Measurements from ENCODE around the gene CDC42BPA.

CDC42BPA gene

DNA sequence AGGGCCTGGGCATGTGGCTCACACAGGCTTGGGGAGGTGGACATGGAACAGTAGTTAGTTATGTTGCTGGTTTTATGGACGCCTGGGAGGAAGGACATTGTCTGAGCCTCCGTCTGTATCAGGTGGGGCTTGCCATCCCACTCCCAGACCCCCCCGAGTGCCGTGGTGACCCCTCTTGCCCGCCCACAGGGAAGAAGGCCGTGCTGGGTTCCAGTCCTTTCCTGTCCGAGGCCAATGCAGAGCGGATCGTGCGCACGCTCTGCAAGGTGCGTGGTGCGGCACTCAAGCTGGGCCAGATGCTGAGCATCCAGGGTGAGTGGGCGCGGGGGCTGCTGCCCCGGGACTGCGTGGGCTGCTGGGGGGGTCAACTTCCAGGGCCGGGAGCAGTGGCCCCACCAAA is 336.5 kb downstream of the CDC42BPA start:
- DNase-seq (ENCODE audit: low read depth in 1 of 2, low spot score in 1 of 2), result no peak

DNA sequence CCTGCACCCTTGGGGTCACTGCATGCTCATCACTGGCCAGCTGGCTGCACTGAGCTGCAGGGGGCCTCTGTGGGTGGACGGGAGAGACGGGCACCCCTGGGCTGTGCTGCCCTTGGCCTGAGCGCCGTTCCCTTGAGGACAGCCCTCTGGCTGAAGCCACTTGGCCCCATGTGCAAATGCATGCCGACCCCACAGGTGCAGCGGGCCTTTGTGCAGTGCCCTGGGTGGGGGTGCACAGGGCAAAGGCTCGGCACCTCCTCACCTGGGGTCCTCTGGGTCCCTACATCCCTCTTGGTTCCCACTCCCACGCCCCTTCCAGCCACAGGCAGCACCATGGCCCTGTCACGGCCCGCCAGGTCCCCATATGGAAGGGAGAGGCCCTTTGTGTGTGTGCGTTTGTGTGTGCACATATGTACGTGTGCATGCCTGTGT is 336.9 kb downstream of the CDC42BPA start:
- DNase-seq (ENCODE audit: low read depth in 1 of 2, low spot score in 1 of 2), result no peak

DNA sequence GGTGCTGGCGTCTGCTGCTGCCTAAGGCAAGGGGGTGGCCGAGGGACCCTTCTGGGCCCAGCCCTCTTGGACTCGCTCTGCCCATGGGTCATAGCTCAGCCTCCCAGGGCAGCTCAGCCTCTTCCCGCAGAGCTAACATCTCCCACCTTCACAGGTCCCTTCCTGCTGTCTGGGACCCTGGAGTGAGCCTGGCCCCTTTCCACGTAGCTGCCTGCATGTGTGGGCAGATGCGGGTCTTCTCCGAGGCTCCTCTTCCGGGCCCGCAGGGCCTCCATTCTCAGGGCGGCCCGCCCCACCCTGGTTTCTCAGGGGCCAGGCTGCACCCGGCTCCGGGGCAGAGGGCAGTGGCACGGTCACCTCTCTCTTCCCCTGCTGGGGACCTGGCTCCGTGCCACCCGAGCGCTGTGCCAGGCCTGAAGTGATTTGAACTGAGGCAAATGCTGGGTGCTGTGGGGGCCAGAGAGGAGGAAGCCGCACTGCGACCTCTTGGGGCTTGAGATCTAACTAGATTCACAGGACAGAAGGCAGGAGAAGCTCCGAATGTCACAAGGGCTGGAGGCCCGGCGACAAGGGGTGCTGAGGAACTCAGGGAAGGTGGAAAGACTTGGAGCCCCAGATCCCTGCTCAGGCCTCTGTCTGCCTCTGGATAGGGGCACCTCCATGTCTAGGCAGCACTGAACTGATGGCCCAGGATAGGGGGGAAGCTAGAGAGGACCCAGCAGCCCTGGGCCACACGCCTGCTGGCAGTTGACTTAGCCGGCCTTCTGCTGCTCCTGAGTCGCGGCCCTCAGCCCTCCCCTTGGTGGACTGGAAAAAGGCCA is 337.5 kb downstream of the CDC42BPA start:
- DNase-seq (ENCODE audit: low read depth in 1 of 2, low spot score in 1 of 2), result no peak

DNA sequence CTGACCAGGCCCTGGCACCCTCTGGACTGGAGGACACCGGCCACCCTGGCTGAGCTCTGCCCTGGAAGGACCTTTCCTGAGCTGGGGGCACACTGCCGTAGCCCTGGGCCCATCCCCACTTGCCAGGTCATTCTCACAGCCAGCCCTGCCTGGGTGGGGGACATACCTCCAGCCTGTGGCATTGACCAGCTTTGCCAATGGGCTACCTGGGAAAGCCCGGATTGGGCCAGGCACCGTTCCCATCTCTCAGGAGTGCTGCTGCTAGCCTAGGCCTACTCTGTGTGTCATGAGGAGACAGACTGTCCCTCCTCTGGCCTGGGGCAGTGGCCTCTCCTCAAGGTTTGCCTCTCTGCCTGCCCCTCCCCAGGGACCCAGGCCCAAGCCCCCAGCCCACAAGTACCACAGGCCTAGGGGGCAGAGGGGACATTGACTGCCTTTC is 338.2 kb downstream of the CDC42BPA start:
- DNase-seq (ENCODE audit: low read depth in 1 of 2, low spot score in 1 of 2), result no peak

DNA sequence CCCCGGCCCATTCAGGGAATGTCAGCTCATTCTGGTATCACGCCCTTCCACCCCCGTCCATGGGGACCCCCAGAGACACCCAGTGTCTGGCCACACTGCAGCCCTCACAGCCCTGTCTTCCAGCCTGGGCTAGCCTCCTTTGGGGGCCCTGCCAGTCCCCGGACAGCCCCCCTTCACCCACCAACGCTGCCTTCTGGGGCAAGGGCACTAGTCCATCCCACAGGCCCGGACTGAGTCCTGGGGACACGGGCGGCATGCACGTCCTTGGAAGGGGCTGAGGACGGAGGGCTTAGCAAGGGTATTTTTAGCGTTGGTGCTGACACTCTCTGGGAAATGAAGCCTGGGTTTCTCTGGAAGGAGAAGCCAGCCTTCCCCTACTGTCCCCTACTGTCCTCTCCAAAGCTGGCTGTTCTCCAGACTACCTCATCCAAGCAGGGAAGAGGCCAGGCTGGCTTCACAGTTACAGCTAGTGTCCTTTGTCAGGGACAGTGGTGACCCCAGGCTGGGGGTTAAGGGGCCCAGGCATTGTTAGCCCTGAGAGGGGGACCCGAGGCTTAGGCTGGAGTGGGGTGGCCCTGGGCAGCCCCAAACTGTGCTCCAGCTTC is 338.7 kb downstream of the CDC42BPA start:
- no peak for DNase-seq (ENCODE audit: low read depth in 1 of 2, low spot score in 1 of 2)

DNA sequence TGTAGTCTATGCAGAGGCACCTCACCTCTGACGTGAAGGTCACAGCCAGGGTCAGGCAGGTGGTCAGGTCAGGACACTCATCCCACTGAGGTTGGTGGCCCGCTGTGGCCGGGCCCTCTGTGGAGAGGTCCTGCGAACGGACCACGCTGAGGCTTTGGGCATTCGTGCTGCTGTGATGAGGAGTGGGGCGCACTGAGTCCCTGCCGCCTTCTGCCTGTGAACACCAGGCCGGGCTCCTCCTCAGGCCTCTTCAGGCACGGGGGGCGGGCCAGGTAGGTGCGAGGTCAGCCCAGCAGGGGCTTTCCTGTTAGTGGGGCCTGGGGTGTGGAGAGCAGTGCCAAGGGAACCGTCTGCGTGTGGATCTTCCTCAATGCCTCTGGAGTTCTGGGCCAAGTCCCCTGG is 339.2 kb downstream of the CDC42BPA start:
- no peak for DNase-seq (ENCODE audit: low read depth in 1 of 2, low spot score in 1 of 2)

DNA sequence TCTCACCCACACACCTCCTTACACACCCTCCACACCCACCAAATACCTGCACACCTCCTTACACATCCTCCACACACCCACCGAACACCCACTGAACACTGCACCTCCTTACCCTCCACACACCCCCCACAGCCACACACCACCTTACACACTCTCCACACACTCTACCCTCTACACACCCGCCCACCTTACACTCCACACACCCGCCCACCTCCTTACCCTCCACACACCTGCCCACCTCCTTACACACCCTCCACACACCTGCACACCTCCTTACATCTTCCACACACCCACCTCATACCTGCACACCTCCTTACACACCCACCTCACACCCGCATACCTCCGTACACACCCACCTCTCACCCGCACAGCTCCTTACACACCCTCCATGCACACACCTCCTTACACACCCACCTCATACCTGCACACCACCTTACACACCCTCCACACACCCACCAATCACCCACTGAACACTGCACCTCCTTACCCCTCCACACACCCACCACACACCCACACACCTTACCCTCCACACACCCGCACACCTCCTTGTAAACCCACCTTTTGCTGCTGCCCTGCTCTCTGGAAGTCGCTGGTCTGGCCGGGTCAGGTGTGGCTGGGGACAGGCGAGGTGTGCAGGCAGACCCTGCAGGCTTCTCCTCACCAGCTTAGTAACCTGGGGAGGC is 339.7 kb downstream of the CDC42BPA start:
- DNase-seq (ENCODE audit: low read depth in 1 of 2, low spot score in 1 of 2), result no peak

DNA sequence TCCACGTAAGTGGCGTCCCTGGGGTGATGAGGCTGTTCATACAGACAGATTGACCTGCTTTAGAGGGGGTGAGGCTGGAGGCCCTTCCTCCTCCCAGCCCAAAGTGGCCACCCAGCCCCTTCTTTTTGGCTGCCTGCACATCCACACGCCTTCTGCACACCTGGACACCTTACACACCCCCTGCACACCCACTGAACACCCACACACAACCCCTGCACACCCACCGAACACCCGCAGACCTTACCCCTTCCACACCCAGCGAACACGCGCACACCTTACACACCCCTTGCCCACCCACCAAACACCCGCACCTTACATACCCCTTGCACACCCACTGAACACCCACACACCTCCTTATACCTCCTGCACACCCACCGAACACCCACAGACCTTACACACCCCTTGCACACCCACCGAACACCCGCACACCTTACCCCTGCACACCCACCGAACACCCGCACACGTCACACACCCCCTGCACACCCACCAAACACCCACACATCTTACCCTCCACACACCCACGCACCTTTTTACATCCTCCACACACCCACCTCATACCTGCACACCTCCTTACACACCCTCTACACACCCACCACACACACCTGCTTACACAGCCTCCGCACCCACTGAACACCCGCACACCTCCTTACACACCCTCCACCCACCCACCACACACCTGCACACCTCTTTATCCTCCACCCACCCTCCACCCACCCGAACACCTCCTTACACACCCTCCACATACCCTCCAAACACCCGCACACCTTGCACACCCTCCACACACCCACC is 340.5 kb downstream of the CDC42BPA start:
- DNase-seq (ENCODE audit: low read depth in 1 of 2, low spot score in 1 of 2), result no peak

DNA sequence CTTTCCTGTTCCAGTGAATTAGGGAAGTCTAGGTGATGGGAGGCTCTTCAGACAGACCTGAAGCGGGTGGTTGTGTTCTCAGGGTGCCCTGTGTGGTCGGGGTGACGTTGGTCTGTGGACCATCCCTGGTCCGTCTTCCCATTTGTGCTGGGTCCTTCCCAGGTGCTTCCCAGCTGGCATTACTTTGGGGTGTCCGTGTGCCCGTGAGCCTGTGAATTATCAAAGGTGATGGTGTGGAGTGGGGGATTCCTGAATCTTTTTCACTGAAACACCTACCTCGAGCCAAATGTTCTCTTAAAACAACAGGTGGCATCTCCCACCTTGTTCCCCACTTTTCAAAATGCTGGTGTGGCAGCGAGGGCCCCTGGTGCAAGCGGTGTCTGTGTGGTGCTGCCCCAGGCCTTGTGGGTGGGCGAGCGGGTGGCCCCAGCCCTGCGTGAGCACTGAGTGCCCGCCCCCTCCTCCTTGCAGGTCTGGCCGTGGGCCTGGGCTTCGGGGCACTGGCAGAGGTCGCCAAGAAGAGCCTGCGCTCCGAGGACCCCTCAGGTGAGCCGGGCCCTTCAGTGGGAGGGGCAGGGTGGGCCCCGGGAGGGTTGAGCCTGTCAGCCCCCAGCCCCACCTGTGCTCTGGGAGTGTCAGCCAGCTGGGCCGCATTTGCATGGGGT is 341.2 kb downstream of the CDC42BPA start:
- no peak for DNase-seq (ENCODE audit: low read depth in 1 of 2, low spot score in 1 of 2)

DNA sequence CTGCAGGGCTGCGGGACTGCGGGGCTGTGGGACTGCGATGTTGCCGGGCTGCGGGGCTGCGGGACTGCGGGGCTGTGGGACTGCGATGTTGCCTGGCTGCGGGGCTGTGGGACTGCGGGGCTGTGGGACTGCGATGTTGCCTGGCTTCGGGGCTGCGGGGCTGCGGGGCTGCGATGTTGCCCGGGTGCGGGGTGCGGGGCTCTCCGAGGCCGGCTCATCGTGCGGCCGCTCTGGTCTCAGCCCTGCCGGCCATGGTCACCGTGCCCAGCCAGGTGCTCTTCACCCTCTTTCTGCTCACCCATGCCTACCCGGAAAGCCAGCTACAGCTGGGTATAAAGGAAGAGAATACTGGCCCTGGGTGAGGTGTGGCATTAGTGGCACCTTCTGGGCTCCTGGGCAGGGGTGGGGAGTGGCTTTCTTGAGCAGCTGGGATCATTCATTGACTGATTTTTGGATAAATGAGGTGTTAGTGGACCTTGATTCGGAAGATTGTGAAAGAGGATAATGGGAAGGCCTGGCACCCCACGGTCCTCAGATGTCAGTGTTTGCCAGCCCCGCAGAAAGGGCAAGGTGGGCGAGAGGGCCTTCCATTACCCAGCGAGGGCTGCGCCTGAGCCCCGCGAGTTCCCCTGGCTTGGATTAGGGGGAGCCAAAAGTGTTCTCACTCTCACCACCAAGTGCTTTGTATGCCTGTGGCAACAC is 341.9 kb downstream of the CDC42BPA start:
- DNase-seq (ENCODE audit: low read depth in 1 of 2, low spot score in 1 of 2), result no peak

DNA sequence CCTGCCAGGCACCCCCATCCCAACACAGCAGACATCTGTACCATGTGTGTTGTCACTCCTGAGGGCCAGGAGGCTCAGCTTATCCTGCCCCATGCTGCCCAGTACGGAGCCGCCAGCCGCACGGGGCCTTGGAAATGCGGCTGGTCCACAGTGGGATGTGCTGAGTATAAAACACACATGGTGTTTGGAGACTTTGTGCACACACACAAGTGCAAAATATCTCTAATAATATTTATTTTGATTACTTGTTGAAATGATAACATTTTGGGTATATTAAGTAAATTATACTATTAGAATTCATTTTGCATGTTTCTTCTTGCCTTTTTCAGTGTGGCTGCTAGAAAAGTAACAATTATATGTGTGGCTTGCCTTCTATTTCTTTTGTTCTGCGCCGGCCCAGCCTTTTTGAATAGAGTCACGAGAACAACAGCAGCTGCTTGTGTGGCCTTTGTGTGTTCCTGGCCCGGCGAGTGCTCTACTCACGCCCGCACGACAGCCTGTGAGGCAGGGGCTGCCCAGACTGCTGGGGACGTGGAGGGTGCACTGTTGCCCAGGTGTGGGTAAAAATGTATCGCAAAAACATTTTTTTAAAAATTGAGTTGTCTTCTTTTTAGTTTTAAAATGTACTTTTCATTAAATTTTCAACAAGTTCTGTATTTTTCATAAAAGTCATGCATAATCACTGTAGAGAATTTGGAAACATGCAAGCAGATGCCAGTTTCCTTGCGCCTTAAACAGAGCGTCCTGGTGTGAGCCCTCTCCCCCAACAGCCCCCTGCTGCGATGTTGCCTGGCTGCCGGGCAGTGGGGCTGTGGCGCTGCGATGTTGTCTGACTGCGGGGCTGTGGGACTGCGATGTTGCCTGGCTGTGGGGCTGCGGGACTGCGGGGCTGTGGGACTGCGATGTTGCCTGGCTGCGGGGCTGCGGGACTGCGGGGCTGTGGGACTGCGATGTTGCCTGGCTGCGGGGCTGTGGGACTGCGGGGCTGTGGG is 342.7 kb downstream of the CDC42BPA start:
- no peak for DNase-seq (ENCODE audit: low read depth in 1 of 2, low spot score in 1 of 2)

DNA sequence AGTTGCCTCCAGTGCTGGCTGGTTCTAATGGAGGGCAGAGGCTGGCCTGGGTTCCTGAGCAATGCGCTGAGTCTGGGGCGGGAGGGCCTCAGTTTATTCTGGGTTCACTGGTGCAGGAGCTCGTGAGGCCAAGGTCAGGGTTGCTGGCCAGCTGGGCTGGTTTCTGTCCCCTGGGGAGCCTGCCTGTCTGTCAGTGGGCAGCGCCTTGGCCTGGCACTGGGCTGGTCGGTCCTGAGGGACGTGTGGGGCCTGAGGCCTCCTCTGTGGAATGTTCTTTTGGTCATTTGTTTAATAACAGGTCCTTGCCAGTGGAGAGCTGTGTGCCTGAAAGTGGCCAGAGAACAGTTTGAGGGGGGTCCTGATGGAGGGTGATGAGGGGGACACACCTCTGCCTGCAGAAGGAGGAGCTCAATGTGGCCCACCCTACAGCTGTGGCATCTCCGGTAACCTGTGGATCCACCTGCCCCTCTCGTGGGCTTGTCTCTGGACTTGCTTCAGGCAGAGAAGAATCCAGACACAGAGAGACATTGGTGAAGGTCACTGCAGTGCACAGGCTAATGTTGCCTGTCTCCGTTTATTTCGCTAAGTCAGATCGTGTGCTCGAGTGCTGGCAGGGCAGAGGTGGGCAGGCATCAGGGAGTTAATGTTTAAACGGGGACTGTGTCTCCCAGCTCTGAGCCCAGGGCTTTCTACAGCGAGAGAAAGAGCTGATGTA is 343.6 kb downstream of the CDC42BPA start:
- no peak for DNase-seq (ENCODE audit: low read depth in 1 of 2, low spot score in 1 of 2)

DNA sequence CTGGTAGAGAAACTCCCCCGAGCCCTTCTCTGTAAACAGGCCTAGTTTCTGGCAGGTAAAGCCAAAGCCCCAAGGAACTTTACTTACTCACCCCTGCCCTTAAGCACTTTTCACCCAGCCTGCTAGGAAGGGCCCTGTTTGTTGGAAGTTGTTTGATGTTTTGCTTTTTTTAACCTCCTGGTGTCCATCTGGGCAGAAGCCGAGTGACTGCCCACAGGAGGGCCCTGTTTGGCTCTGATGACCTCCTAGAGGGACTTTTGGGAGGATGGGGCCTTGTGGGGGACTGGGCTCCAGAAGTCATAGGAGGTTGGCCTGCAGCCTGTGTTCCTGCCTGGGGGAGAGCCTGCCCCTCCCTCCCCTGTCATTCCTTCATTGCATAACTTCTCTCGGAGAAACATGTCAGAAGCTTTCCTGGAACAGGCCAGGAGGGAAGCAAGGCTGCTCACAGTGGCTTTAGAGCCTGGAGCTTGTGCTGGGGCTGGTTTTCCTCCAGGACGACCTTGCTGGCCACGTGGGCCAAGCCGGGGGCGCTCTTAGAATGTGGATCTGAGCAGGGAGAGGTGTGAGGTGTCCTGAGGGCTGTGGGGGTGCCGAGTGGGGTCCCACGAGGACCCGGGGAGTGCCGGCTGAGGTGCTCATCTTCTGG is 344.3 kb downstream of the CDC42BPA start:
- no peak for DNase-seq (ENCODE audit: low read depth in 1 of 2, low spot score in 1 of 2)

DNA sequence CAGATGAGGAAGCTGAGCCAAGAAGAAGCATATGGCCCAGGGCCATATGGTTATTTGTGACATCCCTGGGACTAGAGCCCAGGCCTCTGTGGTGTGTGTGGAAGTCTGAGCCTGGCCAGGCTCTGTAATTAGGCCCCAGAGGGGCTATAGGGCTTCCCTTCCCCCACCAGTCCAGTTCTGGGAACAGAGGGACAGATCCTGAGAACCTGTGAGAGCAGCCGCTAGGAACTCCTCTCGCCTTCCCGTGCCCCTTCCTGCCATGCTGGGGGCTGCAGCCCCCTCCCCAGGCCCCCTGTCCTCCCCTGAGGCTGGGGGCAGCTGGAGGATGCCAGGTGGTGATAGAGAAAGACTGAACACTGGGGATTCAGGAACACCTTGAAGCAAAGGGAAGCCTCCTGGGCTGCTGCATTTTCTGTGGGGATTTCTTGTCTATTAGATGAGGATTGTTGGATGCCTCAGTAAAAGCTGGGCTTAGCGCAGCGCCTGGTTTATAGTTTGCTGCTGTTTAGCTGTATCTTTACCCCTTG is 344.9 kb downstream of the CDC42BPA start:
- DNase-seq (ENCODE audit: low read depth in 1 of 2, low spot score in 1 of 2), result no peak

DNA sequence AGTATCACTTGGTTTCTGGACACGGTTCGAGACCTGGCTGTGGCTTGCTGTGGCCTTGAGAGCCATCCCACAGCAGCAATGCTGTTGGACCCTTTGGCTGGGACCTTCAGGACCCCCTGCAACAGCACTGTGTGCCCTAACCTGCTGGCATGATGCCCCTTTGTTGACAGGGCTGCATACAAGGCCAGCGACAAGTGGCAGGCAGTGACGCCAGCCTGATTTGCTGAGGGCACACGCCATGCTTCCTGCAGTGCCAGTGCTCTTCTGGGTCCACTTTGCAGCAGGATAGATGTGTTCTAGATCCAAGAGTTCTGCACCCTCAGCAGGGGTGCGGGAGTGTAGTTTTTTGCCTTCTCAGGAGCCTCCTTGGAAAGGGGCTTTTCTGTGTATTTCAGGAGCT is 345.4 kb downstream of the CDC42BPA start:
- DNase-seq (ENCODE audit: low read depth in 1 of 2, low spot score in 1 of 2), result no peak

DNA sequence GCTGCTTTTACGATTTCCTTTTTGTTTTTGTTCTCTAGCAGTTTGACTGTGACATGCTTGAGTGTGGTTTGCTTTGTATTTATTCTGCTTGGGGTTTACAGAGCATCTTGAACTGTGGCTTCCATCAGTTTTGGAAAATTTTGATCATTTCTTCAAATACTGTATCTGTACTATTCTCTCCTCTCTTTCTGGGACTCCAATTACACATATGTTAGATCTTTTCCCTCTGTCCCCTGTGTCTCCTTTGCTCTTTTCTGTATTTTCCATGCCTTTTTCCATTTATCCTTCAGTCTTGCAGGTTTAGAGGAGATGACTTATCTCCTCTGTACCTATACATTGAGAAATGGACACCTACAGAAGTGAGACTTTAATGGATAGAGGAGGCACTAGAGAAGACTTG is 346.5 kb downstream of the CDC42BPA start:
- no peak for DNase-seq (ENCODE audit: low read depth in 1 of 2, low spot score in 1 of 2)

DNA sequence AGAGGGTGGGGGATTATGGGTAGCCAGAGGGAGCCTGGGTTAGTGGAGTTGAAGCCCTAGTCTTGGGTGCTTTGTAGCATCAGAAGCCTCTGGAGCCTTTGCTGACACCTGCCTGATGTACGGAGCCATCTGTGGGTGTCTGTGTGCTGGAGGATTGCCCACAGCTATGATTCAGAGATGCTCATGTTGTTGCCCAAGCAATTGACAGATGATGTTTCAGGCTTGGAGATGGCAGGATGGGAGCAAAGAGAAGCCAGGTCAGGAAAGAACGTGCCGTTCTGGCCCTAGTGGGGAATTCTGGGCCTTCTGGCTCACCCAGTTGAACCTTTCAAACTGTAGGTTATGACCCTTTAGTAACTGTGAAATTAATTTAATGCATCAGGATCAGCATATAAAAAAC is 350.6 kb downstream of the CDC42BPA start:
- no peak for DNase-seq (ENCODE audit: low read depth in 1 of 2, low spot score in 1 of 2)

DNA sequence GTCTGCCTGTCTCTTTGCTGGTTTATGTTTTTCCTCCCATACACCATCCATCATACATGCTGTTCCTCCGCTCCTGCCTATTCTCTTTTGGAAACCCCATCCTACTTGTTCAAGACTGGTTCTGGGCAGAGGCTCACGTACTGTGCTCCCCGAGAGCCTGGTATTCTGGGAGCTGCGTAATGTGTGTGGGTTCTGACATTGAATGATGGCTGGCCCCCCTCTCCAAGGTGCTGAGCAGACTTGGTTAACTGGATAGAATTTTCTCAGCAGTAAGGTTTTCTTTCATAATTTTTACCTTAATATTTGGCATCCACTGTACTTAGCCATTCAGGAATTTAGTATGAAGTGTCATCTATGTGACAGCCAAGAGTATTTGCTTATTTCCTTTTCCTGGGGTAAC is 351.6 kb downstream of the CDC42BPA start:
- no peak for DNase-seq (ENCODE audit: low read depth in 1 of 2, low spot score in 1 of 2)
